ENCODE results near the gene SOX6.

The SOX6 gene

GRCh38 chr11:15969701-15970329 is 386.5 kb downstream of the SOX6 start:
- TF ChIP-seq TAF1 (IDR thresholded peaks at IDR 0.05; ENCODE audit: borderline replicate concordance, insufficient read depth, low read length) (no peak), POLR2AphosphoS5 (IDR thresholded peaks at IDR 0.05; ENCODE audit: low read depth, low read length) (no peak), REST (IDR thresholded peaks at IDR 0.05; ENCODE audit: insufficient read depth in 1 of 2, low read depth in 2 of 2, low read length in 2 of 2) (no peak), FOXP2 (optimal IDR thresholded peaks at IDR 0.05; ENCODE audit: borderline replicate concordance, extremely low read depth, extremely low read length, insufficient read depth) (no peak), SIN3A (IDR thresholded peaks at IDR 0.05; ENCODE audit: borderline replicate concordance, insufficient read depth, low read length) (no peak)

- TF ChIP-seq POLR2AphosphoS5 (IDR thresholded peaks at IDR 0.05; ENCODE audit: low read depth, low read length) (no peak), TAF1 (IDR thresholded peaks at IDR 0.05; ENCODE audit: borderline replicate concordance, insufficient read depth, low read length) (no peak), FOXP2 (optimal IDR thresholded peaks at IDR 0.05; ENCODE audit: borderline replicate concordance, extremely low read depth, extremely low read length, insufficient read depth) (no peak), SIN3A (IDR thresholded peaks at IDR 0.05; ENCODE audit: borderline replicate concordance, insufficient read depth, low read length) (no peak), REST (IDR thresholded peaks at IDR 0.05; ENCODE audit: insufficient read depth in 1 of 2, low read depth in 2 of 2, low read length in 2 of 2) (no peak)
Observed at GRCh38 chr11:15969281-15969680, 387.1 kb downstream of the SOX6 start.

- TF ChIP-seq POLR2AphosphoS5 (IDR thresholded peaks at IDR 0.05; ENCODE audit: low read depth, low read length): no peak
- TF ChIP-seq TAF1 (IDR thresholded peaks at IDR 0.05; ENCODE audit: borderline replicate concordance, insufficient read depth, low read length): no peak
- TF ChIP-seq REST (IDR thresholded peaks at IDR 0.05; ENCODE audit: insufficient read depth in 1 of 2, low read depth in 2 of 2, low read length in 2 of 2): no peak
- no peak for TF ChIP-seq FOXP2 (optimal IDR thresholded peaks at IDR 0.05; ENCODE audit: borderline replicate concordance, extremely low read depth, extremely low read length, insufficient read depth)
- TF ChIP-seq SIN3A (IDR thresholded peaks at IDR 0.05; ENCODE audit: borderline replicate concordance, insufficient read depth, low read length): no peak
Observed at GRCh38 chr11:15968461-15969130, 387.8 kb downstream of the SOX6 start.

GRCh38 chr11:15967966-15968365 is 388.4 kb downstream of the SOX6 start:
- TF ChIP-seq REST (IDR thresholded peaks at IDR 0.05; ENCODE audit: insufficient read depth in 1 of 2, low read depth in 2 of 2, low read length in 2 of 2): no peak
- no peak for TF ChIP-seq SIN3A (IDR thresholded peaks at IDR 0.05; ENCODE audit: borderline replicate concordance, insufficient read depth, low read length)
- TF ChIP-seq TAF1 (IDR thresholded peaks at IDR 0.05; ENCODE audit: borderline replicate concordance, insufficient read depth, low read length): no peak
- TF ChIP-seq FOXP2 (optimal IDR thresholded peaks at IDR 0.05; ENCODE audit: borderline replicate concordance, extremely low read depth, extremely low read length, insufficient read depth): no peak
- TF ChIP-seq POLR2AphosphoS5 (IDR thresholded peaks at IDR 0.05; ENCODE audit: low read depth, low read length): no peak
